ENCODE results near the gene MVK.

MVK gene

GRCh38 chr12:109532721-109533486 lies 40.7 kb upstream of the MVK start:
- DNase-seq (ENCODE audit: low read depth): no peak
- no peak for TF ChIP-seq CTCF (IDR thresholded peaks at IDR 0.05; ENCODE audit: low read depth, low read length, missing control alignments)
- no peak overlapping the region for H3K4me3 ChIP-seq (ENCODE audit: low read depth, low read length)

GRCh38 chr12:109533487-109533740 lies 40.2 kb upstream of the MVK start:
- TF ChIP-seq CTCF (IDR thresholded peaks at IDR 0.05; ENCODE audit: low read depth, low read length, missing control alignments): no peak
- H3K4me3 ChIP-seq (ENCODE audit: low read depth, low read length): no peak overlapping the region
- DNase-seq (ENCODE audit: low read depth): no peak

- no peak for TF ChIP-seq CTCF (IDR thresholded peaks at IDR 0.05; ENCODE audit: low read depth, low read length, missing control alignments)
- H3K4me3 ChIP-seq (ENCODE audit: low read depth, low read length): no peak overlapping the region
- no peak for DNase-seq (ENCODE audit: low read depth)
Observed at GRCh38 chr12:109534456-109534855, 39.1 kb upstream of the MVK start.

GRCh38 chr12:109535231-109535862 lies 38.2 kb upstream of the MVK start:
- DNase-seq (ENCODE audit: low read depth): no peak
- TF ChIP-seq CTCF (IDR thresholded peaks at IDR 0.05; ENCODE audit: low read depth, low read length, missing control alignments): no peak
- no peak overlapping the region for H3K4me3 ChIP-seq (ENCODE audit: low read depth, low read length)

GRCh38 chr12:109535863-109536250 lies 37.7 kb upstream of the MVK start:
- DNase-seq (ENCODE audit: low read depth): no peak
- H3K4me3 ChIP-seq (ENCODE audit: low read depth, low read length): no peak overlapping the region
- no peak for TF ChIP-seq CTCF (IDR thresholded peaks at IDR 0.05; ENCODE audit: low read depth, low read length, missing control alignments)

- no peak for TF ChIP-seq CTCF (IDR thresholded peaks at IDR 0.05; ENCODE audit: low read depth, low read length, missing control alignments)
- DNase-seq (ENCODE audit: low read depth): no peak
Observed at GRCh38 chr12:109537136-109537535, 36.5 kb upstream of the MVK start.

More at GRCh38 chr12:109537136-109537535, 36.5 kb upstream of the MVK start:
- no peak overlapping the region for H3K4me3 ChIP-seq (ENCODE audit: low read depth, low read length)
